Thyroid gland (tissue), 4 donors: Measurements from ENCODE around the gene CNOT1. TPM values are rescaled to one million over a fixed set of nuclear protein-coding genes. Genes with fewer than 3 reads are reported as not detected.

Experiments used
- DNase-seq, 2 donors: peaks; one replicate each; pipeline ENCODE4 v3.0.0-alpha.2; 2019
- H3K27ac ChIP-seq, 3 donors: fragments of 200-600 bp; sonication (generic); 1 replicate in 2 of 3; 2 replicates in 1 of 3; pipeline ENCODE4 v1.5.1; 2016 to 2019; ENCODE audit warnings: mild to moderate bottlenecking in 1 of 3, moderate library complexity in 1 of 3
- H3K27me3 ChIP-seq: fragments of 200-600 bp; sonication (generic); one replicate; pipeline ENCODE4 v1.5.1; 2019
- H3K36me3 ChIP-seq, 2 donors: fragments of 200-600 bp; sonication (generic); one replicate each; pipeline ENCODE4 v1.5.1; 2016 to 2019
- H3K4me1 ChIP-seq, 2 donors: fragments of 200-600 bp; sonication (generic); one replicate each; pipeline ENCODE4 v1.5.1; 2017 to 2019
- H3K4me3 ChIP-seq, 3 donors: fragments of 200-600 bp; sonication (generic); replicated peaks in 1 of 3; 1 replicate in 2 of 3; 2 replicates in 1 of 3; pipeline ENCODE4 v1.5.1; 2016; ENCODE audit warnings: mild to moderate bottlenecking in 1 of 3
- H3K9me3 ChIP-seq: fragments of 200-600 bp; sonication (generic); one replicate; pipeline ENCODE4 v1.5.1; 2017
- POLR2A ChIP-seq, 2 donors: fragments of 450-650 bp; IDR thresholded peaks; one replicate each; pipeline ENCODE4 v1.6.1; 2017; ENCODE audit warnings: antibody characterized with exemption in 2 of 2, mild to moderate bottlenecking in 2 of 2, moderate library complexity in 1 of 2
- WGBS, 2 donors: methylation state at CpG; one replicate each; pipeline ENCODE4 v1.1.5; 2017; 5-methylcytosine and 5-hydroxymethylcytosine counted together
- intact Hi-C: fragments of 100-400 bp; cut with DNase I; formaldehyde crosslinking; loops from one replicate; pipeline ENCODE4 v1.15.1; 2023
- total RNA-seq, 4 donors: library from RNA; depleted of rRNA; stranded (reverse); fragments of >200 nt; gene quantifications; one replicate each; pipeline ENCODE4 v1.2.3, GENCODE V29; 2016
- TF ChIP-seq, protein P1 (sequence below), 6 experiments: fragments of 200-600 bp in 3 of 6; fragments of 450-650 bp in 3 of 6; sonication (generic) in 3 of 6; IDR thresholded peaks; one replicate each; pipeline ENCODE4 v1.5.1; 2016 to 2019; ENCODE audit warnings: antibody characterized with exemption in 6 of 6, mild to moderate bottlenecking in 2 of 6, inconsistent platforms in 1 of 6, moderate library complexity in 1 of 6

CNOT1 gene
- total RNA-seq, 4 donors from 2014 or later: 109 to 150 (median 133) TPM

DNA sequence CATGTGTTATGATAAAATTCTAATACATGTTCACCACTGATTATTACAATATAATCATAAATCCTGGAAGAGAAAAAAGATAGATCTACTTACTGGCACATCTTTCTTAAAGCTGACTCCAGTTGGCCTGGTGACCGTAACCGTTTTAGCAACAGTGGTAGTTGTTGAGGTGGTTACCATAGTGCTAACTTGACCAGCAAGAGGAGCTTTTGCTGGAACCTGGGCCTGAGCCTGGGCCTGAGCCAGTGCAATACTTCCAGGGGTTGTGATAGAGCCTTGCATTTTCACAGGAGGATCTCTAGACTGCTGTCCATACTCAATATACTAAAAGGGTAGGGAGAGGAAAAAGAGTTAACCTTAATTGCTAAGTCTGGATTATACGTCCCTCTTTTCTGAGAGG lies 78.1 kb downstream of the CNOT1 start:
- no peaks in the 10 kb centered on the region for H3K4me1 ChIP-seq
- no peak for DNase-seq
- 75 to 83% methylated on average over 3 of the region's 3 CpGs for WGBS, 2 donors
- H3K9me3 ChIP-seq: no peaks in the 10 kb centered on the region
- no peak for TF ChIP-seq POLR2A (IDR thresholded peaks at IDR 0.05)
- TF ChIP-seq, protein P1, sequence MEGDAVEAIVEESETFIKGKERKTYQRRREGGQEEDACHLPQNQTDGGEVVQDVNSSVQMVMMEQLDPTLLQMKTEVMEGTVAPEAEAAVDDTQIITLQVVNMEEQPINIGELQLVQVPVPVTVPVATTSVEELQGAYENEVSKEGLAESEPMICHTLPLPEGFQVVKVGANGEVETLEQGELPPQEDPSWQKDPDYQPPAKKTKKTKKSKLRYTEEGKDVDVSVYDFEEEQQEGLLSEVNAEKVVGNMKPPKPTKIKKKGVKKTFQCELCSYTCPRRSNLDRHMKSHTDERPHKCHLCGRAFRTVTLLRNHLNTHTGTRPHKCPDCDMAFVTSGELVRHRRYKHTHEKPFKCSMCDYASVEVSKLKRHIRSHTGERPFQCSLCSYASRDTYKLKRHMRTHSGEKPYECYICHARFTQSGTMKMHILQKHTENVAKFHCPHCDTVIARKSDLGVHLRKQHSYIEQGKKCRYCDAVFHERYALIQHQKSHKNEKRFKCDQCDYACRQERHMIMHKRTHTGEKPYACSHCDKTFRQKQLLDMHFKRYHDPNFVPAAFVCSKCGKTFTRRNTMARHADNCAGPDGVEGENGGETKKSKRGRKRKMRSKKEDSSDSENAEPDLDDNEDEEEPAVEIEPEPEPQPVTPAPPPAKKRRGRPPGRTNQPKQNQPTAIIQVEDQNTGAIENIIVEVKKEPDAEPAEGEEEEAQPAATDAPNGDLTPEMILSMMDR (IDR thresholded peaks at IDR 0.05): no peak
- peaks cover 48 to 51% of the 10 kb centered on the region in 2 donors for H3K36me3 ChIP-seq
- intact Hi-C loops: no loop called here
- H3K4me3 ChIP-seq: no peak overlapping the region
- no peak overlapping the region for H3K27ac ChIP-seq
- no peaks in the 10 kb centered on the region for H3K27me3 ChIP-seq

GRCh38 chr16:58548378-58548777 lies 81.2 kb downstream of the CNOT1 start:
- no peak overlapping the region for H3K4me3 ChIP-seq
- H3K27me3 ChIP-seq: no peaks in the 10 kb centered on the region
- intact Hi-C loops: no loop called here
- DNase-seq: no peak
- peaks cover 58 to 69% of the 10 kb centered on the region in 2 donors for H3K36me3 ChIP-seq
- H3K27ac ChIP-seq: no peak overlapping the region
- 87 to 88% methylated on average over 2 of the region's 2 CpGs for WGBS, 2 donors
- H3K9me3 ChIP-seq: no peaks in the 10 kb centered on the region
- TF ChIP-seq, protein P1 (IDR thresholded peaks at IDR 0.05): no peak
- TF ChIP-seq POLR2A (IDR thresholded peaks at IDR 0.05): no peak
- no peaks in the 10 kb centered on the region for H3K4me1 ChIP-seq

GRCh38 chr16:58543685-58544084 lies 85.9 kb downstream of the CNOT1 start:
- peaks cover 50 to 57% of the 10 kb centered on the region in 2 donors for H3K36me3 ChIP-seq
- peaks cover 9 to 17% of the 10 kb centered on the region in 2 donors for H3K4me1 ChIP-seq
- 95 to 98% methylated on average over 8 of the region's 8 CpGs for WGBS, 2 donors
- no peak for DNase-seq
- H3K27ac ChIP-seq: peak overlapping the region in 1 of 3 donors; percentile 14
- intact Hi-C loops: no loop called here
- H3K4me3 ChIP-seq: no peak overlapping the region
- TF ChIP-seq, protein P1 (IDR thresholded peaks at IDR 0.05): no peak
- no peak for TF ChIP-seq POLR2A (IDR thresholded peaks at IDR 0.05)
- no peaks in the 10 kb centered on the region for H3K9me3 ChIP-seq
- H3K27me3 ChIP-seq: no peaks in the 10 kb centered on the region

GRCh38 chr16:58542291-58542690 lies 87.3 kb downstream of the CNOT1 start:
- intact Hi-C loops: no loop called here
- Histone ChIP-seq H3K27me3 (no peaks in the 10 kb centered on the region), H3K4me3 (no peak overlapping the region), H3K36me3 (peaks cover 58 to 71% of the 10 kb centered on the region in 2 donors), H3K27ac (peak overlapping the region in 2 of 3 donors; percentile 45 to 54), H3K9me3 (no peaks in the 10 kb centered on the region), H3K4me1 (peaks cover 9 to 17% of the 10 kb centered on the region in 2 donors)
- TF ChIP-seq, protein P1 (IDR thresholded peaks at IDR 0.05): no peak
- no peak for TF ChIP-seq POLR2A (IDR thresholded peaks at IDR 0.05)
- DNase-seq: no peak
- WGBS, 2 donors: 28 to 44% methylated on average over 1 of the region's 1 CpG

DNA sequence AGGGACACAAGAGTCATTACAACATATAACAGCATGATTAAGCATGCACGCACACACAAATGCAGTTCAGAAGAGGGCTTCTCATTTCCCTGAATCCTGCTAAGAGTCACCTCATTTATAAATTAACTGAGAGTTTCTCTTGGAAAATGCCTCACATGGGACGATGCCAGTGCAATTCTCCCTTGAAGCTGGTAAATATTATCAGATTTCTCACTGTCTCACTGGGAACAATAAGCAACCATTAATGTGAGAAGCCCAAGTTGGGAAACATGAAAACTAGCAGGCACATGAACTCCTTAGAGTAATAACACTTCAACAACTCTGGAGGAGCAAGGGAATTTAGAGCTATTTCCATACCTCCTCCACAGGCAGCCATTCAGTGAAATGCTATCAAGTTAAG lies 87.9 kb downstream of the CNOT1 start:
- Histone ChIP-seq H3K27ac (peak overlapping the region; percentile 3 to 54 (median 45)), H3K27me3 (no peaks in the 10 kb centered on the region), H3K4me1 (peaks cover 9 to 17% of the 10 kb centered on the region in 2 donors), H3K4me3 (no peak overlapping the region), H3K9me3 (no peaks in the 10 kb centered on the region), H3K36me3 (peaks cover 60 to 71% of the 10 kb centered on the region in 2 donors)
- intact Hi-C loops: no loop called here
- WGBS, 2 donors: 68 to 73% methylated on average over 2 of the region's 2 CpGs
- no peak for DNase-seq
- TF ChIP-seq, protein P1 (IDR thresholded peaks at IDR 0.05): no peak
- TF ChIP-seq POLR2A (IDR thresholded peaks at IDR 0.05): no peak
